K562 (cell line): ENCODE results near the gene METAP1D. TPM values are rescaled to one million over a fixed set of nuclear protein-coding genes. Genes with fewer than 3 reads are reported as not detected.
A peak's percentile ranks its signal among the peaks of the same experiment; 100 is the strongest.

Experiments
- ATF1 ChIP-seq, 2 experiments: fragments of 450-650 bp in 1 of 2; IDR thresholded peaks; 2 replicates each; pipeline ENCODE4 v1.6.1; 2016; ENCODE audit warnings: missing compliant biosample characterization in 1 of 2, missing genetic modification characterization in 1 of 2
- ATF4 ChIP-seq: fragments of 450-650 bp; formaldehyde crosslinking; IDR thresholded peaks from 2 replicates; pipeline ENCODE4 v1.4.0; 2022; ENCODE audit warnings: mild to moderate bottlenecking, moderate library complexity
- ELF4 ChIP-seq: fragments of 450-650 bp; formaldehyde crosslinking; IDR thresholded peaks from 2 replicates; pipeline ENCODE4 v1.4.0; 2022; ENCODE audit warnings: missing genetic modification characterization
- GTF2A2 ChIP-seq: IDR thresholded peaks from 2 replicates; pipeline ENCODE4 v1.6.1; 2016; ENCODE audit warnings: mild to moderate bottlenecking, missing genetic modification characterization, missing compliant biosample characterization
- HDAC8 ChIP-seq: fragments of 450-650 bp; IDR thresholded peaks from 2 replicates; pipeline ENCODE4 v1.6.1; 2016; ENCODE audit warnings: mild to moderate bottlenecking, missing genetic modification characterization, moderate library complexity, missing compliant biosample characterization
- HES1 ChIP-seq: fragments of 450-650 bp; IDR thresholded peaks from 2 replicates; pipeline ENCODE4 v1.6.1; 2016; ENCODE audit warnings: low read depth, mild to moderate bottlenecking, moderate library complexity
- SMAD4 ChIP-seq: fragments of 250-450 bp; sonication (Bioruptor Pico); conservative IDR thresholded peaks from 2 replicates; pipeline ENCODE4 v1.8.0; 2021; ENCODE audit warnings: inconsistent platforms, mild to moderate bottlenecking, moderate library complexity
- TAL1 ChIP-seq: fragments of 450-650 bp; IDR thresholded peaks from 2 replicates; pipeline ENCODE4 v1.6.1; 2016; ENCODE audit warnings: mild to moderate bottlenecking
- TCF3 ChIP-seq: sonication (generic); formaldehyde crosslinking; IDR thresholded peaks from 2 replicates; pipeline ENCODE4 v1.4.0; 2020; ENCODE audit warnings: mild to moderate bottlenecking, missing genetic modification reagents
- THRA ChIP-seq: fragments of 450-650 bp; IDR thresholded peaks from 2 replicates; pipeline ENCODE4 v1.6.1; 2017; ENCODE audit warnings: mild to moderate bottlenecking, moderate library complexity
- polyA plus RNA-seq, 8 experiments: library from polyadenylated mRNA; depleted of rRNA in 4 of 8; stranded (reverse) in 5 of 8; unstranded in 3 of 8; fragments of >200 nt; fragmentation: Nextera tagmentation in 2 of 8; fragmentation: Illumina TruSeq in 1 of 8; extraction: Ambion mirVana in 2 of 8; extraction: Trizol in 1 of 8; gene quantifications; 2 replicates each; pipeline versions ENCODE4 v1.2.1 to v1.2.3, GENCODE V29; 2011 to 2014; ENCODE audit warnings: inconsistent platforms in 1 of 8, missing spikeins in 1 of 8
- total RNA-seq, 7 experiments: library from RNA; depleted of rRNA in 6 of 7; stranded (reverse); fragments of >200 nt in 6 of 7; fragmentation: Illumina TruSeq in 2 of 7; extraction: Trizol in 2 of 7; gene quantifications; 2 replicates each; pipeline versions ENCODE4 v1.2.1 to v1.2.3, GENCODE V29; 2011 to 2021; ENCODE audit warnings: low replicate concordance in 1 of 7

METAP1D gene
- total and polyA plus RNA-seq, 9 of the 15 experiments (the other 6 are each of a cell fraction or from before 2014, with no cell fraction given), result 8.0 to 23.4 (median 15.7) TPM

- TF ChIP-seq GTF2A2 (tag), result no peak
- no peak for TF ChIP-seq HDAC8 (tag)
- TF ChIP-seq ELF4 (CRISPR knock-in tag), result no peak
- peak; percentile 27; the same call in 1 of the 2 replicates for TF ChIP-seq TAL1
- peak; percentile 79 for TF ChIP-seq HES1
- peak; percentile 95 for TF ChIP-seq ATF4 (CRISPR knock-in tag)
- peak; percentile 61 for TF ChIP-seq TCF3 (CRISPR knock-in tag)
- no peak for TF ChIP-seq ATF1 (CRISPR knock-in tag; IDR thresholded peaks at IDR 0.05)
- peak; percentile 42; the same call in 1 of the 2 replicates for TF ChIP-seq ATF1 (tag; IDR thresholded peaks at IDR 0.05)
- no peak for TF ChIP-seq THRA
- peak; percentile 85 for TF ChIP-seq SMAD4
Observed at GRCh38 chr2:172046080-172046678, 46.4 kb downstream of the METAP1D start (continued).
